Measurements from ENCODE around the gene NR1I2.

The NR1I2 gene

DNA sequence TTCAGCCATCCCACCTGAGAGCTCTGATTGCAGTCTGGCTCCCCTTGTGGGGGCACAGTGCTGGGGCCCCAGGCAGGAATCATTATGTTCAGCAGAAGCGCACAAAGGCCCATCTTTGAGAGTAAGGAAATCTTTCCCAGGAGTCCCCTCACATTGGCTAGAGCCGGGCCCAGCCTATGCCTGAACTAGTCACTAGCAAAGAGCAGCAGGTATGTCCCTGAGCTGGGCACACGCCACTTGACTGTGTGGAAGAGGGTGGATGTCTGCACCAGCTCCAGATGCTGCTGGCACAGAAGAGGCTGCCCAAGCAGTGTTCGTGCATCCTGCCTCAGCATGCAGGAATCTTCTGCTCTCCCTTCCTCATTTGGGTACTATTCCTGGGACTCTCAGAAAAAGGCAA is 26.3 kb downstream of the NR1I2 start:
- H3K27ac ChIP-seq (ENCODE audit: low read length), result no peak overlapping the region
- no peak overlapping the region for H3K4me3 ChIP-seq (ENCODE audit: low read depth in 1 of 2, low read length in 2 of 2)
- H3K4me1 ChIP-seq (ENCODE audit: control insufficient read depth in 1 of 2, insufficient read depth in 2 of 2, low read length in 2 of 2), result peaks cover 0 to 11% of the 10 kb centered on the region in 2 donors
- H3K27me3 ChIP-seq (ENCODE audit: low read depth, low read length), result no peaks in the 10 kb centered on the region
- no peaks in the 10 kb centered on the region for H3K36me3 ChIP-seq (ENCODE audit: control insufficient read depth in 1 of 2, insufficient read depth in 2 of 2, low read length in 2 of 2)
- H3K9me3 ChIP-seq (ENCODE audit: control insufficient read depth in 1 of 2, low read length in 2 of 2), result no peaks in the 10 kb centered on the region

- Histone ChIP-seq H3K27me3 (ENCODE audit: low read depth, low read length) (no peaks in the 10 kb centered on the region), H3K9me3 (ENCODE audit: control insufficient read depth in 1 of 2, low read length in 2 of 2) (no peaks in the 10 kb centered on the region), H3K4me3 (ENCODE audit: low read depth in 1 of 2, low read length in 2 of 2) (no peak overlapping the region), H3K36me3 (ENCODE audit: control insufficient read depth in 1 of 2, insufficient read depth in 2 of 2, low read length in 2 of 2) (no peaks in the 10 kb centered on the region), H3K4me1 (ENCODE audit: control insufficient read depth in 1 of 2, insufficient read depth in 2 of 2, low read length in 2 of 2) (peaks cover 0 to 11% of the 10 kb centered on the region in 2 donors), H3K27ac (ENCODE audit: low read length) (no peak overlapping the region)
Observed at GRCh38 chr3:119808843-119809242, 26.9 kb downstream of the NR1I2 start.

DNA sequence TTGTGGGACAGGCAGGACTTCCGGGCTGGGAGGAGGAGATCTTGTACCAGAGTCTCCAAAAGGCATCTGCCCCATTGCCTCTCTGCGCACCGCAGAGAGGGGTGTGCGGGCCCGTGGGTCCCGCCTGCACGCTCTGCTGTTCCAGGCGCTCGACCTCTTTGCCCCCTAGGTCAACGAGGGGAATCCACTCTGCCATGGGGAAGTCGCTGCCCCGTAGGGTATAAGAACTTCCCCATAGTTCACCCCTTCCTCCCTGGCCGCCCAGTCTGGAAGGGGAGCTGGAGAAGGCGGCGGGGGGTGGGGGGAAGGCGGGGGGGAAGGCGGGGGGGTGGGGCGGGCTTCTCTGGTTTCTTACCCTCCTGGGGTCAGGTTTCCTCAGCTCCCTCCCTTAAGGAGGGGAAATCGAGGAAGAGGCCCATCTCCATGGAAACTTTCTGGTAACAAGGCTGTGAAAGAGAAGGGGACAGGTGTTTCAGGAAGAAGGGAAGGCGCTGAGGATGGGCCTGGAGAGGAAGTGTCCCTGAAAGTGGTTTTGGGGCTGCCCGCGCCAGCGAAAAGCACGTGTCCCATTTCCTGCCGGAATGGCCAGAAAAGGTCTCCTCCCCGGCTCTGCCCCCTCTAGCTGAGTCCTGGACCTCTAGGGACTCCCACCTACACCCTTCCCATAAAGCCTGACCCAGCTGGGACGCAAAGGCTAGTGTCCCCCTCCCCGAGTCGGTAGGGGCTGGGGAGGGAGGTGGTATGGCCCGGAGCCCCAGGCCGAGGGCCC is 27.5 kb downstream of the NR1I2 start:
- Histone ChIP-seq H3K27ac (ENCODE audit: low read length) (no peak overlapping the region), H3K9me3 (ENCODE audit: control insufficient read depth in 1 of 2, low read length in 2 of 2) (no peaks in the 10 kb centered on the region), H3K36me3 (ENCODE audit: control insufficient read depth in 1 of 2, insufficient read depth in 2 of 2, low read length in 2 of 2) (no peaks in the 10 kb centered on the region), H3K27me3 (ENCODE audit: low read depth, low read length) (no peaks in the 10 kb centered on the region), H3K4me3 (ENCODE audit: low read depth in 1 of 2, low read length in 2 of 2) (peak overlapping the region; percentile 55 to 76), H3K4me1 (ENCODE audit: control insufficient read depth in 1 of 2, insufficient read depth in 2 of 2, low read length in 2 of 2) (peaks cover 0 to 11% of the 10 kb centered on the region in 2 donors)

- Histone ChIP-seq H3K36me3 (ENCODE audit: control insufficient read depth in 1 of 2, insufficient read depth in 2 of 2, low read length in 2 of 2) (no peaks in the 10 kb centered on the region), H3K27me3 (ENCODE audit: low read depth, low read length) (no peaks in the 10 kb centered on the region), H3K27ac (ENCODE audit: low read length) (no peak overlapping the region), H3K4me1 (ENCODE audit: control insufficient read depth in 1 of 2, insufficient read depth in 2 of 2, low read length in 2 of 2) (peaks cover 0 to 11% of the 10 kb centered on the region in 2 donors), H3K9me3 (ENCODE audit: control insufficient read depth in 1 of 2, low read length in 2 of 2) (no peaks in the 10 kb centered on the region), H3K4me3 (ENCODE audit: low read depth in 1 of 2, low read length in 2 of 2) (peak overlapping the region; percentile 55 to 76)
Observed at GRCh38 chr3:119810018-119810435, 28.1 kb downstream of the NR1I2 start.

GRCh38 chr3:119812491-119813058 is 30.7 kb downstream of the NR1I2 start:
- Histone ChIP-seq H3K36me3 (ENCODE audit: control insufficient read depth in 1 of 2, insufficient read depth in 2 of 2, low read length in 2 of 2) (no peaks in the 10 kb centered on the region), H3K4me1 (ENCODE audit: control insufficient read depth in 1 of 2, insufficient read depth in 2 of 2, low read length in 2 of 2) (peaks cover 0 to 11% of the 10 kb centered on the region in 2 donors), H3K9me3 (ENCODE audit: control insufficient read depth in 1 of 2, low read length in 2 of 2) (no peaks in the 10 kb centered on the region), H3K27me3 (ENCODE audit: low read depth, low read length) (no peaks in the 10 kb centered on the region), H3K27ac (ENCODE audit: low read length) (no peak overlapping the region), H3K4me3 (ENCODE audit: low read depth in 1 of 2, low read length in 2 of 2) (no peak overlapping the region)

- Histone ChIP-seq H3K27me3 (ENCODE audit: low read depth, low read length) (no peaks in the 10 kb centered on the region), H3K27ac (ENCODE audit: low read length) (no peak overlapping the region), H3K4me3 (ENCODE audit: low read depth in 1 of 2, low read length in 2 of 2) (no peak overlapping the region), H3K9me3 (ENCODE audit: control insufficient read depth in 1 of 2, low read length in 2 of 2) (no peaks in the 10 kb centered on the region), H3K4me1 (ENCODE audit: control insufficient read depth in 1 of 2, insufficient read depth in 2 of 2, low read length in 2 of 2) (no peaks in the 10 kb centered on the region), H3K36me3 (ENCODE audit: control insufficient read depth in 1 of 2, insufficient read depth in 2 of 2, low read length in 2 of 2) (no peaks in the 10 kb centered on the region)
Observed at GRCh38 chr3:119815716-119816115, 33.8 kb downstream of the NR1I2 start.

- Histone ChIP-seq H3K27ac (ENCODE audit: low read length) (no peak overlapping the region), H3K4me3 (ENCODE audit: low read depth in 1 of 2, low read length in 2 of 2) (no peak overlapping the region), H3K27me3 (ENCODE audit: low read depth, low read length) (no peaks in the 10 kb centered on the region), H3K9me3 (ENCODE audit: control insufficient read depth in 1 of 2, low read length in 2 of 2) (no peaks in the 10 kb centered on the region), H3K36me3 (ENCODE audit: control insufficient read depth in 1 of 2, insufficient read depth in 2 of 2, low read length in 2 of 2) (no peaks in the 10 kb centered on the region), H3K4me1 (ENCODE audit: control insufficient read depth in 1 of 2, insufficient read depth in 2 of 2, low read length in 2 of 2) (no peaks in the 10 kb centered on the region)
Observed at GRCh38 chr3:119817071-119817470, 35.2 kb downstream of the NR1I2 start.

DNA sequence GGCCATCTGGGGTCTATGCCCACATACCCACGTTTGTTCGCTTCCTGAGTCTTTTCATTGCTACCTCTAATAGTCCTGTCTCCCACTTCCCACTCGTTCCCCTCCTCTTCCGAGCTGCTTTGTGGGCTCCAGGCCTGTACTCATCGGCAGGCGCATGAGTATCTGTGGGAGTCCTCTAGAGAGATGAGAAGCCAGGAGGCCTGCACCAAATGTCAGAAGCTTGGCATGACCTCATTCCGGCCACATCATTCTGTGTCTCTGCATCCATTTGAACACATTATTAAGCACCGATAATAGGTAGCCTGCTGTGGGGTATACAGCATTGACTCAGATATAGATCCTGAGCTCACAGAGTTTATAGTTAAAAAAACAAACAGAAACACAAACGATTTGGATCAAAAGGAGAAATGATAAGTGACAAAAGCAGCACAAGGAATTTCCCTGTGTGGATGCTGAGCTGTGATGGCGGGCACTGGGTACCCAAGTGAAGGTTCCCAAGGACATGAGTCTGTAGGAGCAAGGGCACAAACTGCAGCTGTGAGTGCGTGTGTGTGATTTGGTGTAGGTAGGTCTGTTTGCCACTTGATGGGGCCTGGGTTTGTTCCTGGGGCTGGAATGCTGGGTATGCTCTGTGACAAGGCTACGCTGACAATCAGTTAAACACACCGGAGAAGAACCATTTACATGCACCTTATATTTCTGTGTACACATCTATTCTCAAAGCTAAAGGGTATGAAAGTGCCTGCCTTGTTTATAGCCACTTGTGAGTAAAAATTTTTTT is 35.9 kb downstream of the NR1I2 start:
- Histone ChIP-seq H3K36me3 (ENCODE audit: control insufficient read depth in 1 of 2, insufficient read depth in 2 of 2, low read length in 2 of 2) (no peaks in the 10 kb centered on the region), H3K9me3 (ENCODE audit: control insufficient read depth in 1 of 2, low read length in 2 of 2) (no peaks in the 10 kb centered on the region), H3K4me1 (ENCODE audit: control insufficient read depth in 1 of 2, insufficient read depth in 2 of 2, low read length in 2 of 2) (no peaks in the 10 kb centered on the region), H3K27me3 (ENCODE audit: low read depth, low read length) (no peaks in the 10 kb centered on the region), H3K27ac (ENCODE audit: low read length) (no peak overlapping the region), H3K4me3 (ENCODE audit: low read depth in 1 of 2, low read length in 2 of 2) (no peak overlapping the region)

DNA sequence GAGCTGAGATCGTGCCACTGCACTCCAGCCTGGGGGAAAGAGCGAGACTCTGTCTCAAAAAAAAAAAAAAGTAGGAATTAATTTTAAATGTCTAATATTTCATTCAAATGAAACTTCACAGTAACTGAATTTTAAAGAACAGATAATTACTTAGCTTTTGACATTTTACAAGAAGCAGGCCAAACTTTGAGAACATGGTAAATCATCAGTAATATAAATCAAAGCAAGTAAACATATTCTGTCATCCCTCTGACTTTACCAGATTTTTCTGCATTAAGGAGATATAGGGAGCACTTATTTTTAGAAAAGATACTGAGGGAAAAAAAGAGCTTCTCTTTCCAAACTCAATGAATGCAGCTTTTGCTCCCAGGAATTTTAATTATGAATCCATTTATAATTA is 37.0 kb downstream of the NR1I2 start:
- Histone ChIP-seq H3K4me3 (ENCODE audit: low read depth in 1 of 2, low read length in 2 of 2) (no peak overlapping the region), H3K4me1 (ENCODE audit: control insufficient read depth in 1 of 2, insufficient read depth in 2 of 2, low read length in 2 of 2) (no peaks in the 10 kb centered on the region), H3K27ac (ENCODE audit: low read length) (no peak overlapping the region), H3K36me3 (ENCODE audit: control insufficient read depth in 1 of 2, insufficient read depth in 2 of 2, low read length in 2 of 2) (no peaks in the 10 kb centered on the region), H3K27me3 (ENCODE audit: low read depth, low read length) (no peaks in the 10 kb centered on the region), H3K9me3 (ENCODE audit: control insufficient read depth in 1 of 2, low read length in 2 of 2) (no peaks in the 10 kb centered on the region)

DNA sequence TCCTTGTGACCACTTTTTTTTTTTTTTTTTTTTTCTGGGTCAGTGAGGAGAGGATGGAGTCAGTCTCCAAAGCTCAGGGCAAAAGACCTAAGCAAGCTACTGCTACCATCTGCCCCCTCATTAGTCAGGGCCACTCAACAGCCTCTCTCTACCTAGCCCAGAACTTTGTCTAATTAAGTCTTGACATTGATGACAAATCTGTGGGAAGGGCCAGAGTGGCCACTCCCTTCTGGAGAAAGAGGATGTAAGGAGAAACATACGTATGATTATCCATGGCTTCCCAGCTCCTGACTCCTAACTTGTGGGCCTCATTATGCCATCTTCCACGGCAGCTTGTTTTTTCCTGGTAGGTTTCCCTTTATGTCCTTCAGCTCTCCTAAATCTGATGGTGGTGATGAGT is 37.9 kb downstream of the NR1I2 start:
- no peaks in the 10 kb centered on the region for H3K4me1 ChIP-seq (ENCODE audit: control insufficient read depth in 1 of 2, insufficient read depth in 2 of 2, low read length in 2 of 2)
- no peak overlapping the region for H3K27ac ChIP-seq (ENCODE audit: low read length)
- no peaks in the 10 kb centered on the region for H3K9me3 ChIP-seq (ENCODE audit: control insufficient read depth in 1 of 2, low read length in 2 of 2)
- H3K4me3 ChIP-seq (ENCODE audit: low read depth in 1 of 2, low read length in 2 of 2), result no peak overlapping the region
- peaks cover 0 to 4% of the 10 kb centered on the region in 2 donors for H3K36me3 ChIP-seq (ENCODE audit: control insufficient read depth in 1 of 2, insufficient read depth in 2 of 2, low read length in 2 of 2)
- no peaks in the 10 kb centered on the region for H3K27me3 ChIP-seq (ENCODE audit: low read depth, low read length)

- no peak overlapping the region for H3K27ac ChIP-seq (ENCODE audit: low read length)
Observed at GRCh38 chr3:119825820-119826219, 43.9 kb downstream of the NR1I2 start.

More at GRCh38 chr3:119825820-119826219, 43.9 kb downstream of the NR1I2 start:
- Histone ChIP-seq H3K9me3 (ENCODE audit: control insufficient read depth in 1 of 2, low read length in 2 of 2) (no peaks in the 10 kb centered on the region), H3K27me3 (ENCODE audit: low read depth, low read length) (no peaks in the 10 kb centered on the region), H3K4me1 (ENCODE audit: control insufficient read depth in 1 of 2, insufficient read depth in 2 of 2, low read length in 2 of 2) (no peaks in the 10 kb centered on the region), H3K36me3 (ENCODE audit: control insufficient read depth in 1 of 2, insufficient read depth in 2 of 2, low read length in 2 of 2) (peaks cover 6 to 11% of the 10 kb centered on the region in 2 donors), H3K4me3 (ENCODE audit: low read depth in 1 of 2, low read length in 2 of 2) (no peak overlapping the region)
